Hepatocyte (in vitro differentiated cells): ENCODE results near the gene CDK9. TPM values are rescaled to one million over a fixed set of nuclear protein-coding genes. Genes with fewer than 3 reads are reported as not detected.

Source experiments
- DNase-seq: peaks from one replicate; pipeline ENCODE4 v3.0.0-alpha.2; 2016; ENCODE audit warnings: low spot score
- H2AFZ ChIP-seq: fragments of 200-600 bp; sonication (generic); 2 replicates; pipeline ENCODE4 v1.6.0; 2016; ENCODE audit warnings: antibody characterized with exemption, mild to moderate bottlenecking
- H3K27ac ChIP-seq: fragments of 200-600 bp; sonication (generic); 2 replicates; pipeline ENCODE4 v1.5.1; 2016; ENCODE audit warnings: mild to moderate bottlenecking
- H3K27me3 ChIP-seq: fragments of 200-600 bp; sonication (generic); 2 replicates; pipeline ENCODE4 v1.6.1; 2016
- H3K36me3 ChIP-seq: fragments of 200-600 bp; sonication (generic); replicated peaks from 2 replicates; pipeline ENCODE4 v1.5.1; 2016; ENCODE audit warnings: low read depth; ENCODE audit not compliant: insufficient read depth
- H3K4me1 ChIP-seq: fragments of 200-600 bp; sonication (generic); 2 replicates; pipeline ENCODE4 v1.5.1; 2016; ENCODE audit warnings: mild to moderate bottlenecking, moderate library complexity; ENCODE audit not compliant: insufficient read depth
- H3K4me2 ChIP-seq: fragments of 200-600 bp; sonication (generic); 2 replicates; pipeline ENCODE4 v1.6.0; 2016
- H3K4me3 ChIP-seq: fragments of 200-600 bp; sonication (generic); 2 replicates; pipeline ENCODE4 v1.5.1; 2016; ENCODE audit warnings: mild to moderate bottlenecking
- H3K79me2 ChIP-seq: fragments of 200-600 bp; sonication (generic); 2 replicates; pipeline ENCODE4 v1.6.0; 2017; ENCODE audit warnings: mild to moderate bottlenecking
- H3K9me2 ChIP-seq: fragments of 200-600 bp; sonication (generic); replicated peaks from 2 replicates; pipeline ENCODE4 v1.6.0; 2017; ENCODE audit warnings: mild to moderate bottlenecking; ENCODE audit not compliant: insufficient read depth
- H3K9me3 ChIP-seq: fragments of 200-600 bp; sonication (generic); 2 replicates; pipeline ENCODE4 v1.5.1; 2016; ENCODE audit warnings: low read depth, mild to moderate bottlenecking
- H4K20me1 ChIP-seq: fragments of 200-600 bp; sonication (generic); 2 replicates; pipeline ENCODE4 v1.6.0; 2016; ENCODE audit warnings: mild to moderate bottlenecking; ENCODE audit not compliant: insufficient read depth, poor library complexity, severe bottlenecking
- EZH2 ChIP-seq: fragments of 200-600 bp; sonication (generic); IDR thresholded peaks from 2 replicates; pipeline ENCODE4 v1.6.1; 2016; ENCODE audit warnings: antibody characterized with exemption, mild to moderate bottlenecking, borderline replicate concordance
- EZH2phosphoT487 ChIP-seq: fragments of 200-600 bp; sonication (generic); IDR thresholded peaks from one replicate; pipeline ENCODE4 v1.6.1; 2018; ENCODE audit warnings: antibody characterized with exemption, mild to moderate bottlenecking, low read depth, moderate library complexity; ENCODE audit not compliant: unreplicated experiment, severe bottlenecking
- WGBS: methylation state at CpG from one replicate; pipeline ENCODE4 v1.1.6; 2016; ENCODE audit warnings: low lambda C conversion rate; ENCODE audit errors: missing lambda C conversion rate; 5-methylcytosine and 5-hydroxymethylcytosine counted together
- polyA plus RNA-seq: library from polyadenylated mRNA; unstranded; fragments of >200 nt; fragmentation: Nextera tagmentation; extraction: Ambion mirVana; gene quantifications from 2 replicates; pipeline ENCODE4 v1.2.1, GENCODE V29; 2016
- total RNA-seq: library from RNA; depleted of rRNA; stranded (reverse); fragments of >200 nt; gene quantifications from 2 replicates; pipeline ENCODE4 v1.2.3, GENCODE V29; 2014
- TF ChIP-seq, protein P1 (sequence below): fragments of 200-600 bp; sonication (generic); IDR thresholded peaks from 2 replicates; pipeline ENCODE4 v1.5.1; 2016; ENCODE audit warnings: antibody characterized with exemption, mild to moderate bottlenecking; ENCODE audit not compliant: poor library complexity

Gene CDK9
- total and polyA plus RNA-seq, 2 experiments from 2014 or later: 84.6 to 91.4 TPM

DNA sequence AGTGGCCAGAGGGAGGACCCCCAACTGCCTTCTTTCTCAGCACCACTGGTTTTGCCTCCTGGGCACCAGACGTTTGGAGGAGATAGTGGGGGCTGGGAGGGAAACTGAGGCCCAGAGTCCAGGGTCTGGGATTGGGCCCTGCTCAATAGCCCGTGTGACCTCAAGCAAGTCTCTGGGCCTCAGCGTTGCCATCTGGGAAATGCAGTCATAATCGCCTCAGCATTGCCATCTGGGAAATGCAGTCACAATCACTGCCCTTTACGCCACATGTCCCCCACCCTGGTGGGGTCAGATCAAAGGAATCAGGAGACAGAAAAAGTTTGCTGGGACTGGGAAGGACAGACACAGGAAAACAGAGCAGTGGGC, 8.9 kb upstream of the CDK9 start:
- Histone ChIP-seq H3K4me2 (no peak overlapping the region), H2AFZ (no peak overlapping the region), H3K4me1 (no peaks in the 10 kb centered on the region), H3K4me3 (no peak overlapping the region), H3K27me3 (no peaks in the 10 kb centered on the region), H3K9me2 (no peaks in the 10 kb centered on the region), H3K9me3 (no peaks in the 10 kb centered on the region), H3K79me2 (no peaks in the 10 kb centered on the region), H3K36me3 (no peaks in the 10 kb centered on the region), H3K27ac (no peak overlapping the region), H4K20me1 (no peaks in the 10 kb centered on the region)
- 89% methylated on average over 5 of the region's 5 CpGs for WGBS
- TF ChIP-seq, protein P1, sequence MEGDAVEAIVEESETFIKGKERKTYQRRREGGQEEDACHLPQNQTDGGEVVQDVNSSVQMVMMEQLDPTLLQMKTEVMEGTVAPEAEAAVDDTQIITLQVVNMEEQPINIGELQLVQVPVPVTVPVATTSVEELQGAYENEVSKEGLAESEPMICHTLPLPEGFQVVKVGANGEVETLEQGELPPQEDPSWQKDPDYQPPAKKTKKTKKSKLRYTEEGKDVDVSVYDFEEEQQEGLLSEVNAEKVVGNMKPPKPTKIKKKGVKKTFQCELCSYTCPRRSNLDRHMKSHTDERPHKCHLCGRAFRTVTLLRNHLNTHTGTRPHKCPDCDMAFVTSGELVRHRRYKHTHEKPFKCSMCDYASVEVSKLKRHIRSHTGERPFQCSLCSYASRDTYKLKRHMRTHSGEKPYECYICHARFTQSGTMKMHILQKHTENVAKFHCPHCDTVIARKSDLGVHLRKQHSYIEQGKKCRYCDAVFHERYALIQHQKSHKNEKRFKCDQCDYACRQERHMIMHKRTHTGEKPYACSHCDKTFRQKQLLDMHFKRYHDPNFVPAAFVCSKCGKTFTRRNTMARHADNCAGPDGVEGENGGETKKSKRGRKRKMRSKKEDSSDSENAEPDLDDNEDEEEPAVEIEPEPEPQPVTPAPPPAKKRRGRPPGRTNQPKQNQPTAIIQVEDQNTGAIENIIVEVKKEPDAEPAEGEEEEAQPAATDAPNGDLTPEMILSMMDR: no peak
- no peak for TF ChIP-seq EZH2
- no peak for TF ChIP-seq EZH2phosphoT487
- no peak for DNase-seq

DNA sequence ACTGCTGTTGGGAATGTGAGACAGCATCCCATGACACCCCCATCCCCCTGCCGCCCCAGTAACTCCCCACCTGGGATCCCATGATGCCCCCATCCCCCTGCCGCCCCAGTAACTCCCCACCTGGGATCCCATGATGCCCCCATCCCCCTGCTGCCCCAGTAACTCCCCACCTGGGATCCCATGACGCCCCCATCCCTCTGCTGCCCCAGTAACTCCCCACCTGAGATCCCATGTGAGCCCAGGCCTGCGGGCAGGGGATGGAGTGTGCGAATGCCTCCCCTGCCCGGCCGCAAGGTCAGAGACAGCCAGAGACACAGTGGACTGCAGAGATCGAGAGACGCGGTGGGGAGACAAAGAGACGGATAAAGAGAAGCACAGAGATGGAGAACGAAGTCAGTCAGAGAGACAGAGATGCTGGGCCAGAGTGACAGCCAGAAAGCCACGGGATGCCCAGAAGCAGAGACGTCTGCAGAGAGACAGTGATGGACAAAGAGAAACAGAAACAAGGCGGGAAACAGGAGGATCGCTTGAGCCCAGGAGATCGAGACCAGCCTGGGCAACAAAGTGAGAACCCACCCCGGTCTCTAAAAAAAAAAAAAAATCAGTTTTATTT, 8.4 kb upstream of the CDK9 start:
- no peak for DNase-seq
- H3K4me2 ChIP-seq: no peak overlapping the region
- H3K27me3 ChIP-seq: no peaks in the 10 kb centered on the region
- no peak overlapping the region for H3K27ac ChIP-seq
- no peaks in the 10 kb centered on the region for H4K20me1 ChIP-seq
- no peak overlapping the region for H2AFZ ChIP-seq
- H3K79me2 ChIP-seq: no peaks in the 10 kb centered on the region
- no peaks in the 10 kb centered on the region for H3K36me3 ChIP-seq
- H3K4me3 ChIP-seq: no peak overlapping the region
- H3K9me2 ChIP-seq: no peaks in the 10 kb centered on the region
- no peaks in the 10 kb centered on the region for H3K4me1 ChIP-seq
- TF ChIP-seq EZH2phosphoT487 (no peak), EZH2 (no peak)
- TF ChIP-seq, protein P1: no peak
- H3K9me3 ChIP-seq: no peaks in the 10 kb centered on the region
- 94% methylated on average over 16 of the region's 18 CpGs for WGBS

DNA sequence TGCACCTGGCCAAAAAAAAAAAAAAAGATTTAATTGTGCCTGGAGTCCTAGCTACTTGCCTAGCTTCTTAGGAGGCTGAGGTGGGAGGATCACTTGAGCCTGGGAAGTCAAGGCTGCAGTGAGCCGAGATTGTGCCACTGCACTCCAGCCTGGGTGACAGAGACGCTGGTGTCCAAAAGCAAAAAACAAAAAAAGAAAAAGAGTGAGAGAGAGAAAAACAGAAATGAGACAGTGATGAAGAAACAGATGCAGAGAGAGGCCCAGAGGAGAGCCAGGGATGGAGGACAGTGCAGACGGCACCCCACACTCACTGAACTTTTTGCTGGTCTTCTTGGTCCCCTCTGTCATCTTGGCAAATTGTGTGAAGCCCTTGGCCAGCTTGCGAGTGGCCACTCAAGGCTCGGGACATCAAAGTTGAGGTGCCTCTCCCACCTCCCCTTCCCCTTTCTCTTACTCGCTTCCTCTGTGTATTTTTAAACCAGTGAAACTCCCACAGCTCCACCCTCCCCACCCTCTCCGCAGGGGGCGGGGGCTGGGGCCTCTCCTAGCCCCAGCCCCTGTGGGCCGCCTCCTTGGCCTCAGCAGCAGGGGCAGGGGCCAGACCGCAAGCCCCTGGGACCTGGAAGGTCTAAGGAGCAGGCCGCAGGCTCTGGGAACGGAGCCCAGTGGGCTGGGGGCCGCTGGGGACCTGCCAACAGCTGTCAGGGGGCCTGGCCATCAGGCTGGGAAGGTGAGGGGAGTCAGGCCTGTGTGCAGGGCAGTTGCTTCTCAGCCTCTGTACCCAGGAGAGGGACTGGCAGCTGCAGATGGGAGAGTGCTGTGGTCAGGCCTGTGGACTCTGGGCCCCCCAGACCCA, 7.3 kb upstream of the CDK9 start, which contains the start of gene SH2D3C:
Gene SH2D3C, minus strand, starts transcription at position 387 of the 856 bp plus-strand sequence. Its CDS starts 39 bp downstream, at position 348.
- 68% methylated on average over 11 of the region's 13 CpGs for WGBS
- no peak within 1 kb of the TSS for H3K4me3 ChIP-seq
- no peak for DNase-seq

More for the DNA sequence above, 7.3 kb upstream of the CDK9 start, which contains the start of gene SH2D3C:
- H3K4me1 ChIP-seq: no peaks in the 10 kb centered on the region
- H2AFZ ChIP-seq: no peak within 1 kb of the TSS
- no peaks in the 10 kb centered on the region for H3K27me3 ChIP-seq
- no peak within 1 kb of the TSS for H3K4me2 ChIP-seq
- no peaks in the 10 kb centered on the region for H3K36me3 ChIP-seq
- no peaks in the 10 kb centered on the region for H3K9me2 ChIP-seq
- TF ChIP-seq EZH2phosphoT487 (no peak), EZH2 (no peak)
- TF ChIP-seq, protein P1: no peak
- H3K79me2 ChIP-seq: no peaks in the 10 kb centered on the region
- H3K27ac ChIP-seq: no peak within 1 kb of the TSS
- H3K9me3 ChIP-seq: no peaks in the 10 kb centered on the region
- no peaks in the 10 kb centered on the region for H4K20me1 ChIP-seq
